B cell (primary cell): ENCODE data around the gene MOV10L1. TPM values are rescaled to one million over a fixed set of nuclear protein-coding genes. Genes with fewer than 3 reads are reported as not detected.
A peak's percentile ranks its signal among the peaks of the same experiment; 100 is the strongest.

ENCODE experiments used
- ATAC-seq: fragments of 200-7000 bp; cut with Tn5 transposase; one replicate; pipeline ENCODE4 v1.10.0; 2021; ENCODE audit warnings: low read depth, mild to moderate bottlenecking, moderate number of reproducible peaks, moderate library complexity
- CTCF ChIA-PET: fragments of 350-600 bp; sonication (Branson Sonifier 250); formaldehyde crosslinking; loops from one replicate; lab custom pipeline; 2021; ENCODE audit warnings: antibody characterized with exemption, inconsistent platforms; lab: Charles Lee
- POLR2A ChIA-PET: fragments of 350-600 bp; sonication (Branson Sonifier 250); formaldehyde crosslinking; loops from one replicate; lab custom pipeline; 2021; ENCODE audit warnings: antibody characterized with exemption; lab: Charles Lee
- DNase-seq: peaks from one replicate; pipeline ENCODE4 v3.0.0; 2013
- H2AFZ ChIP-seq: 2 replicates; pipeline ENCODE4 v1.6.1; 2012; ENCODE audit warnings: mild to moderate bottlenecking, low read depth, low read length; ENCODE audit not compliant: insufficient read depth, poor library complexity, severe bottlenecking
- H3K27ac ChIP-seq, 2 donors: 1 replicate in 1 of 2; 2 replicates in 1 of 2; pipeline ENCODE4 v1.5.1; 2012 to 2013; ENCODE audit warnings: low read length in 2 of 2, mild to moderate bottlenecking in 2 of 2, moderate library complexity in 1 of 2
- H3K27me3 ChIP-seq, 4 experiments: fragments of 200-600 bp in 1 of 4; sonication (generic) in 1 of 4; replicated peaks in 1 of 4; 1 replicate in 2 of 4; 2 replicates in 2 of 4; pipeline versions ENCODE4 v1.6.1 to v1.7.0; 2013 to 2016; ENCODE audit warnings: low read length in 3 of 4, mild to moderate bottlenecking in 2 of 4, mixed read lengths in 1 of 4, moderate library complexity in 1 of 4; ENCODE audit not compliant: insufficient read depth in 4 of 4, control insufficient read depth in 3 of 4; ENCODE audit errors: control extremely low read depth in 1 of 4
- H3K36me3 ChIP-seq, 2 experiments: replicated peaks in 1 of 2; 1 replicate in 1 of 2; 2 replicates in 1 of 2; pipeline versions ENCODE4 v1.6.1 to v1.7.1; 2013; ENCODE audit warnings: low read length in 1 of 2; ENCODE audit not compliant: insufficient read depth in 2 of 2, control insufficient read depth in 1 of 2; ENCODE audit errors: control extremely low read depth in 1 of 2, extremely low read depth in 1 of 2
- H3K4me1 ChIP-seq, 2 donors: fragments of 200-600 bp in 1 of 2; sonication (generic) in 1 of 2; 1 replicate in 1 of 2; 2 replicates in 1 of 2; pipeline versions ENCODE4 v1.5.1 to v1.6.1; 2013 to 2017; ENCODE audit warnings: low read length in 2 of 2; ENCODE audit not compliant: control insufficient read depth in 2 of 2, insufficient read depth in 2 of 2
- H3K4me2 ChIP-seq: replicated peaks from 2 replicates; pipeline ENCODE3; 2012; ENCODE audit warnings: mild to moderate bottlenecking, low read depth, low read length; ENCODE audit not compliant: poor library complexity, severe bottlenecking
- H3K4me3 ChIP-seq, 5 experiments: fragments of 200-600 bp in 1 of 5; sonication (generic) in 1 of 5; 1 replicate in 3 of 5; 2 replicates in 2 of 5; pipeline versions ENCODE4 v1.5.1 to v1.7.0; 2011 to 2016; ENCODE audit warnings: low read length in 4 of 5, mild to moderate bottlenecking in 4 of 5, low read depth in 2 of 5, control low read depth in 1 of 5, moderate library complexity in 1 of 5; ENCODE audit not compliant: insufficient read depth in 1 of 5; ENCODE audit errors: control extremely low read depth in 1 of 5, extremely low read depth in 1 of 5
- H3K79me2 ChIP-seq: fragments of 200-600 bp; sonication (generic); one replicate; pipeline ENCODE4 v1.6.0; 2016; ENCODE audit warnings: low read length; ENCODE audit not compliant: control insufficient read depth, insufficient read depth
- H3K9ac ChIP-seq: fragments of 200-600 bp; sonication (generic); 2 replicates; pipeline ENCODE4 v1.6.1; 2017; ENCODE audit warnings: mild to moderate bottlenecking, low read length, moderate library complexity
- H3K9me3 ChIP-seq, 3 donors: one replicate each; pipeline versions ENCODE4 v1.6.1 to v1.7.1; 2013; ENCODE audit warnings: low read length in 2 of 3; ENCODE audit not compliant: control insufficient read depth in 2 of 3, insufficient read depth in 1 of 3; ENCODE audit errors: control extremely low read depth in 1 of 3
- H4K20me1 ChIP-seq: 2 replicates; pipeline ENCODE4 v1.6.0; 2012; ENCODE audit warnings: mild to moderate bottlenecking, low read length; ENCODE audit not compliant: insufficient read depth, control insufficient read depth, poor library complexity, severe bottlenecking
- H3K27ac Mint-ChIP-seq: one replicate; pipeline ENCODE4 v1.8.0; 2021; ENCODE audit warnings: mixed read lengths
- H3K27me3 Mint-ChIP-seq: one replicate; pipeline ENCODE4 v1.8.0; 2021; ENCODE audit warnings: mixed read lengths
- H3K4me1 Mint-ChIP-seq: one replicate; pipeline ENCODE4 v1.8.0; 2021; ENCODE audit warnings: mixed read lengths
- H3K4me3 Mint-ChIP-seq: one replicate; pipeline ENCODE4 v1.8.0; 2021; ENCODE audit warnings: mixed read lengths
- H3K9me3 Mint-ChIP-seq: one replicate; pipeline ENCODE4 v1.8.0; 2022; ENCODE audit warnings: mixed read lengths; ENCODE audit not compliant: insufficient read depth
- EZH2 ChIP-seq: IDR thresholded peaks from 2 replicates; pipeline ENCODE4 v1.6.1; 2012; ENCODE audit warnings: borderline replicate concordance, low read depth, mild to moderate bottlenecking, moderate library complexity, low read length; ENCODE audit not compliant: insufficient read depth, poor library complexity, severe bottlenecking
- WGBS: methylation state at CpG from one replicate; pipeline ENCODE4 v1.1.5; 2013; ENCODE audit warnings: missing lambda C conversion rate; ENCODE audit not compliant: insufficient coverage; 5-methylcytosine and 5-hydroxymethylcytosine counted together
- intact Hi-C: fragments of 100-400 bp; cut with micrococcal nuclease; formaldehyde crosslinking; loops from one replicate; pipeline ENCODE4 v1.10.0; 2022
- polyA plus RNA-seq: library from polyadenylated mRNA; depleted of rRNA; stranded (reverse); fragments of >200 nt; gene quantifications from 2 replicates; pipeline ENCODE4 v1.2.3, GENCODE V29; 2012
- total RNA-seq, 2 donors: library from RNA; stranded (reverse); fragments of 120-200 nt in 1 of 2; gene quantifications; 1 replicate in 1 of 2; 2 replicates in 1 of 2; pipeline versions ENCODE4 v1.2.3 to v1.2.4, GENCODE V29; 2013 to 2022
- TF ChIP-seq, protein P1 (sequence below): fragments of 200-600 bp; IDR thresholded peaks from one replicate; pipeline ENCODE4 v1.8.0; 2022; ENCODE audit warnings: antibody characterized with exemption, mild to moderate bottlenecking

MOV10L1 gene
- total and polyA plus RNA-seq, 2 donors (not counting 1 experiment from before 2014, with no cell fraction given) = not detected

DNA sequence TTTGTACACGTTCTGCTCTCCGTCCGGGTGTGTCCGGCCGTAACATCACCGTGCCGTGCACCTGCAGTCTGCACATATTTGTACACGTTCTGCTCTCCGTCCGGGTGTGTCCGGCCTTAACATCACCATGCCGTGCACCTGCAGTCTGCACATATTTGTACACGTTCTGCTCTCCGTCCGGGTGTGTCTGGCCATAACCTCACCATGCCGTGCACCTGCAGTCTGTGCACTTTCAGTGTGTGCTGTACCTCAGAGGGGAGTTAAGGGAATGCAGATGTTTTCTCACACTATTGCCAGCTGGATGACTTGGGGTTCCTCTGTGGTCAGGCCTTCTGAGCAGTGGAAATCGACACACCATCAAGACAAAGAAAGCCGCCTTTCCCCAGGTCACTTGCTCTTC is 35.9 kb upstream of the MOV10L1 start:
- POLR2A ChIA-PET = no interaction called here
- intact Hi-C loops = no loop called here
- Histone ChIP-seq H4K20me1 (no peaks in the 10 kb centered on the region), H3K79me2 (no peaks in the 10 kb centered on the region), H3K4me2 (no peak overlapping the region), H3K27me3 (peaks cover 0 to 27% (median 13%) of the 10 kb centered on the region in 4 experiments), H2AFZ (no peak overlapping the region), H3K27ac (no peak overlapping the region), H3K4me3 (no peak overlapping the region), H3K9ac (no peak overlapping the region), H3K36me3 (no peaks in the 10 kb centered on the region), H3K9me3 (peaks cover 0 to 21% (median 8%) of the 10 kb centered on the region in 3 donors), H3K4me1 (peaks cover 6 to 11% of the 10 kb centered on the region in 2 donors)
- Mint-ChIP-seq H3K9me3 (peaks cover 5% of the 10 kb centered on the region), H3K27ac (peak overlapping the region; percentile 15), H3K4me3 (no peak overlapping the region), H3K27me3 (peaks cover 53% of the 10 kb centered on the region), H3K4me1 (peaks cover 19% of the 10 kb centered on the region)
- DNase-seq (no peak), ATAC-seq (no peak)
- 50% methylated on average over 18 of the region's 18 CpGs for WGBS
- TF ChIP-seq, protein P1, sequence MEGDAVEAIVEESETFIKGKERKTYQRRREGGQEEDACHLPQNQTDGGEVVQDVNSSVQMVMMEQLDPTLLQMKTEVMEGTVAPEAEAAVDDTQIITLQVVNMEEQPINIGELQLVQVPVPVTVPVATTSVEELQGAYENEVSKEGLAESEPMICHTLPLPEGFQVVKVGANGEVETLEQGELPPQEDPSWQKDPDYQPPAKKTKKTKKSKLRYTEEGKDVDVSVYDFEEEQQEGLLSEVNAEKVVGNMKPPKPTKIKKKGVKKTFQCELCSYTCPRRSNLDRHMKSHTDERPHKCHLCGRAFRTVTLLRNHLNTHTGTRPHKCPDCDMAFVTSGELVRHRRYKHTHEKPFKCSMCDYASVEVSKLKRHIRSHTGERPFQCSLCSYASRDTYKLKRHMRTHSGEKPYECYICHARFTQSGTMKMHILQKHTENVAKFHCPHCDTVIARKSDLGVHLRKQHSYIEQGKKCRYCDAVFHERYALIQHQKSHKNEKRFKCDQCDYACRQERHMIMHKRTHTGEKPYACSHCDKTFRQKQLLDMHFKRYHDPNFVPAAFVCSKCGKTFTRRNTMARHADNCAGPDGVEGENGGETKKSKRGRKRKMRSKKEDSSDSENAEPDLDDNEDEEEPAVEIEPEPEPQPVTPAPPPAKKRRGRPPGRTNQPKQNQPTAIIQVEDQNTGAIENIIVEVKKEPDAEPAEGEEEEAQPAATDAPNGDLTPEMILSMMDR = no peak
- TF ChIP-seq EZH2 = no peak
- CTCF ChIA-PET = interaction anchor here (0.9 kb wide), 1 partner anchor 24 kb away, joined by 3 read pairs; no protein-coding TSS in a partner anchor

DNA sequence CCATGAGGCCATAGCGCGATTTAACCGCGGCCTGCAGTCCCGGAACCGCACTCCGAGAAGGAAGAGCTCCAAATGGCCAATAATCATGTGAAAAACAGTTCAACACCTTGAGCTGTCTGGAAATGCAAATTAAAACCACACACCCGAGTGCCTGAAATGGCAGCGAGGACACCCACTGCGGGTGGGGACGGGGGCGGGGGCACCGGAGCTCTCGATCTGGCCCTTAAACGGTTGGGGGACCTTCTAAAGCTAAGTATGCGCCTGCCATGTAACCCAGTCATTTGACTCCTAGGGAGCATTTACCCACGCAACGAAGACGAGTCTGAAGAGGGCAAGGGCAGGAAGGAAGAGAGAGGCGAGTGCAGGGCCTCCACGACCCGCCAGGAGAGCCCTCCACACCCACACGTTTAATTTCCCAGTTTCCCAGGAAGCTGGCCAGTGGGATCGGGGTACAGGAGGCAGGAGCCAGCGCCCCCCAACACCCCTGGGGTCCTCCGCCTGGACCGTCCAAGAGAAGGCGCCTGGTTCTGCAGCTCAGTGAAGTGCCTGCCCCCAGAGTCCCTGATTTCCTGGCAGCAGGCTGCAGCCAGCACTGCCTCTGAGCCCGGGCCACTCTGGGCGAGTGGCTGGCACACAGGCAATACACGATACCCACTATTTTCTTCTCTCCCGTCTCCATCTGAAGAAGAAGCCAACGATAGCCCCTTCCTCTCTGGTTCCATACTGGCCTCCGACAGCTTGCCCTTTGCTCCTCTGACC is 33.4 kb upstream of the MOV10L1 start:
- H3K4me1 ChIP-seq = peaks cover 9 to 12% of the 10 kb centered on the region in 2 donors
- H3K4me2 ChIP-seq = peak overlapping the region; percentile 20
- 56% methylated on average over 25 of the region's 34 CpGs for WGBS
- ATAC-seq (peak; percentile 21), DNase-seq (no peak)
- H3K9me3 Mint-ChIP-seq = peaks cover 5% of the 10 kb centered on the region
- peaks cover 0 to 21% (median 8%) of the 10 kb centered on the region in 3 donors for H3K9me3 ChIP-seq
- H3K27ac ChIP-seq = no peak overlapping the region
- peak overlapping the region; percentile 55 for H3K4me3 Mint-ChIP-seq
- ChIA-PET CTCF (interaction anchor here (0.6 to 0.8 kb wide), 2 partner anchors 289 to 303 kb away, joined by 3 read pairs; no protein-coding TSS in a partner anchor), POLR2A (no interaction called here)
- no peak overlapping the region for H3K4me3 ChIP-seq
- peaks cover 61% of the 10 kb centered on the region for H3K27me3 Mint-ChIP-seq
- no peak overlapping the region for H3K27ac Mint-ChIP-seq
- peaks cover 22% of the 10 kb centered on the region for H3K4me1 Mint-ChIP-seq
- H4K20me1 ChIP-seq = no peaks in the 10 kb centered on the region
- H3K36me3 ChIP-seq = no peaks in the 10 kb centered on the region
- peaks cover 0 to 35% (median 18%) of the 10 kb centered on the region in 4 experiments for H3K27me3 ChIP-seq
- no peaks in the 10 kb centered on the region for H3K79me2 ChIP-seq
- no peak overlapping the region for H3K9ac ChIP-seq
- TF ChIP-seq, protein P1 = no peak
- TF ChIP-seq EZH2 = no peak
- no peak overlapping the region for H2AFZ ChIP-seq
- intact Hi-C loops = no loop called here
